ENCODE results near the gene TLR6. TPM values are rescaled to one million over a fixed set of nuclear protein-coding genes. Genes with fewer than 3 reads are reported as not detected.

TLR6 gene
- total and polyA plus RNA-seq, 10 of the 15 experiments (the other 5 are each of a cell fraction or from before 2014, with no cell fraction given) = 1.1 to 49.4 (median 12.5) TPM

DNA sequence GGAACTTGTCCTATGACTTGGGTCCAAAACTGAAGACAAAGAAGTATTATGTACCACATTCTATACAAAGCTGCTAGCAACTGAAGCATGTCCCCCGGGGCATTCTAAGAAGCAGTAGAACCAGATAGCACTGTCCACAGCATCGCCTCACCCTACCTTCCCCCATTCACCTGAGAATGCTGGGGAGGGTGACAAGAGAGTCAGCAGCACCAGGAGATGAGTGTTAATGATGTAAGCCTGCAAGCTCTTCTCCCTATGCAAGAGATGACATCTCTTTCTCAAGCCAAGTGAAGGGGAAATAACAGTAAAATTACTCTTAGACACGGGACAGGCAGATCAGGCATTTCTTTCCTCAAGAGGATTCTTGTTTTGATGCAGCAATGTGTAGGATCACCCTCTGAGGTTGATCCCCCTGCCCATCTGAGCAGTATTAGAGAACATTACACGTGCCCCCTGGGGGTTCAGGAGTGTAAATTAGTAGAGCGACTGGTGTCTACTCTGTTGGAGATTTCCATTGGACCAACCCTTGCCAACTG is 38.1 kb downstream of the TLR6 start (continued):
- TF ChIP-seq, protein P1, sequence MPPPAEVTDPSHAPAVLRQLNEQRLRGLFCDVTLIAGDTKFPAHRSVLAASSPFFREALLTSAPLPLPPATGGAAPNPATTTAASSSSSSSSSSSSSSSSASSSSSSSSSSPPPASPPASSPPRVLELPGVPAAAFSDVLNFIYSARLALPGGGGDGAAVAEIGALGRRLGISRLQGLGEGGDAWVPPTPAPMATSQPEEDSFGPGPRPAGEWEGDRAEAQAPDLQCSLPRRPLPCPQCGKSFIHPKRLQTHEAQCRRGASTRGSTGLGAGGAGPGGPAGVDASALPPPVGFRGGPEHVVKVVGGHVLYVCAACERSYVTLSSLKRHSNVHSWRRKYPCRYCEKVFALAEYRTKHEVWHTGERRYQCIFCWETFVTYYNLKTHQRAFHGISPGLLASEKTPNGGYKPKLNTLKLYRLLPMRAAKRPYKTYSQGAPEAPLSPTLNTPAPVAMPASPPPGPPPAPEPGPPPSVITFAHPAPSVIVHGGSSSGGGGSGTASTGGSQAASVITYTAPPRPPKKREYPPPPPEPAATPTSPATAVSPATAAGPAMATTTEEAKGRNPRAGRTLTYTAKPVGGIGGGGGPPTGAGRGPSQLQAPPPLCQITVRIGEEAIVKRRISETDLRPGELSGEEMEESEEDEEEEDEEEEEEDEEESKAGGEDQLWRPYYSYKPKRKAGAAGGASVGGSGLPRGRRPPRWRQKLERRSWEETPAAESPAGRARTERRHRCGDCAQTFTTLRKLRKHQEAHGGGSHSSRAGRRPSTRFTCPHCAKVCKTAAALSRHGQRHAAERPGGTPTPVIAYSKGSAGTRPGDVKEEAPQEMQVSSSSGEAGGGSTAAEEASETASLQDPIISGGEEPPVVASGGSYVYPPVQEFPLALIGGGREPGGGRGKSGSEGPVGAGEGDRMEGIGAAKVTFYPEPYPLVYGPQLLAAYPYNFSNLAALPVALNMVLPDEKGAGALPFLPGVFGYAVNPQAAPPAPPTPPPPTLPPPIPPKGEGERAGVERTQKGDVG (CRISPR knock-in tag; IDR thresholded peaks at IDR 0.05) = no peak
- no peak for TF ChIP-seq CHD1 (IDR thresholded peaks at IDR 0.05; ENCODE audit: low read depth, low read length)
- TF ChIP-seq, protein P2, sequence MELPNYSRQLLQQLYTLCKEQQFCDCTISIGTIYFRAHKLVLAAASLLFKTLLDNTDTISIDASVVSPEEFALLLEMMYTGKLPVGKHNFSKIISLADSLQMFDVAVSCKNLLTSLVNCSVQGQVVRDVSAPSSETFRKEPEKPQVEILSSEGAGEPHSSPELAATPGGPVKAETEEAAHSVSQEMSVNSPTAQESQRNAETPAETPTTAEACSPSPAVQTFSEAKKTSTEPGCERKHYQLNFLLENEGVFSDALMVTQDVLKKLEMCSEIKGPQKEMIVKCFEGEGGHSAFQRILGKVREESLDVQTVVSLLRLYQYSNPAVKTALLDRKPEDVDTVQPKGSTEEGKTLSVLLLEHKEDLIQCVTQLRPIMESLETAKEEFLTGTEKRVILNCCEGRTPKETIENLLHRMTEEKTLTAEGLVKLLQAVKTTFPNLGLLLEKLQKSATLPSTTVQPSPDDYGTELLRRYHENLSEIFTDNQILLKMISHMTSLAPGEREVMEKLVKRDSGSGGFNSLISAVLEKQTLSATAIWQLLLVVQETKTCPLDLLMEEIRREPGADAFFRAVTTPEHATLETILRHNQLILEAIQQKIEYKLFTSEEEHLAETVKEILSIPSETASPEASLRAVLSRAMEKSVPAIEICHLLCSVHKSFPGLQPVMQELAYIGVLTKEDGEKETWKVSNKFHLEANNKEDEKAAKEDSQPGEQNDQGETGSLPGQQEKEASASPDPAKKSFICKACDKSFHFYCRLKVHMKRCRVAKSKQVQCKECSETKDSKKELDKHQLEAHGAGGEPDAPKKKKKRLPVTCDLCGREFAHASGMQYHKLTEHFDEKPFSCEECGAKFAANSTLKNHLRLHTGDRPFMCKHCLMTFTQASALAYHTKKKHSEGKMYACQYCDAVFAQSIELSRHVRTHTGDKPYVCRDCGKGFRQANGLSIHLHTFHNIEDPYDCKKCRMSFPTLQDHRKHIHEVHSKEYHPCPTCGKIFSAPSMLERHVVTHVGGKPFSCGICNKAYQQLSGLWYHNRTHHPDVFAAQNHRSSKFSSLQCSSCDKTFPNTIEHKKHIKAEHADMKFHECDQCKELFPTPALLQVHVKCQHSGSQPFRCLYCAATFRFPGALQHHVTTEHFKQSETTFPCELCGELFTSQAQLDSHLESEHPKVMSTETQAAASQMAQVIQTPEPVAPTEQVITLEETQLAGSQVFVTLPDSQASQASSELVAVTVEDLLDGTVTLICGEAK (IDR thresholded peaks at IDR 0.05; ENCODE audit: borderline replicate concordance) = no peak
- TF ChIP-seq, protein P3, sequence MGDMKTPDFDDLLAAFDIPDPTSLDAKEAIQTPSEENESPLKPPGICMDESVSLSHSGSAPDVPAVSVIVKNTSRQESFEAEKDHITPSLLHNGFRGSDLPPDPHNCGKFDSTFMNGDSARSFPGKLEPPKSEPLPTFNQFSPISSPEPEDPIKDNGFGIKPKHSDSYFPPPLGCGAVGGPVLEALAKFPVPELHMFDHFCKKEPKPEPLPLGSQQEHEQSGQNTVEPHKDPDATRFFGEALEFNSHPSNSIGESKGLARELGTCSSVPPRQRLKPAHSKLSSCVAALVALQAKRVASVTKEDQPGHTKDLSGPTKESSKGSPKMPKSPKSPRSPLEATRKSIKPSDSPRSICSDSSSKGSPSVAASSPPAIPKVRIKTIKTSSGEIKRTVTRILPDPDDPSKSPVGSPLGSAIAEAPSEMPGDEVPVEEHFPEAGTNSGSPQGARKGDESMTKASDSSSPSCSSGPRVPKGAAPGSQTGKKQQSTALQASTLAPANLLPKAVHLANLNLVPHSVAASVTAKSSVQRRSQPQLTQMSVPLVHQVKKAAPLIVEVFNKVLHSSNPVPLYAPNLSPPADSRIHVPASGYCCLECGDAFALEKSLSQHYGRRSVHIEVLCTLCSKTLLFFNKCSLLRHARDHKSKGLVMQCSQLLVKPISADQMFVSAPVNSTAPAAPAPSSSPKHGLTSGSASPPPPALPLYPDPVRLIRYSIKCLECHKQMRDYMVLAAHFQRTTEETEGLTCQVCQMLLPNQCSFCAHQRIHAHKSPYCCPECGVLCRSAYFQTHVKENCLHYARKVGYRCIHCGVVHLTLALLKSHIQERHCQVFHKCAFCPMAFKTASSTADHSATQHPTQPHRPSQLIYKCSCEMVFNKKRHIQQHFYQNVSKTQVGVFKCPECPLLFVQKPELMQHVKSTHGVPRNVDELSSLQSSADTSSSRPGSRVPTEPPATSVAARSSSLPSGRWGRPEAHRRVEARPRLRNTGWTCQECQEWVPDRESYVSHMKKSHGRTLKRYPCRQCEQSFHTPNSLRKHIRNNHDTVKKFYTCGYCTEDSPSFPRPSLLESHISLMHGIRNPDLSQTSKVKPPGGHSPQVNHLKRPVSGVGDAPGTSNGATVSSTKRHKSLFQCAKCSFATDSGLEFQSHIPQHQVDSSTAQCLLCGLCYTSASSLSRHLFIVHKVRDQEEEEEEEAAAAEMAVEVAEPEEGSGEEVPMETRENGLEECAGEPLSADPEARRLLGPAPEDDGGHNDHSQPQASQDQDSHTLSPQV (IDR thresholded peaks at IDR 0.05) = no peak
- peak; percentile 94 to 96; a peak in 3 of 4 replicates for TF ChIP-seq EP300 (IDR thresholded peaks at IDR 0.05; ENCODE audit: borderline replicate concordance in 1 of 2, control insufficient read depth in 1 of 2, low read depth in 2 of 2, low read length in 2 of 2)
- peak; percentile 62; the same call in 1 of the 3 replicates for TF ChIP-seq POU2F2 (IDR thresholded peaks at IDR 0.05; ENCODE audit: borderline replicate concordance, low read depth, low read length)
- peak; percentile 65 to 82; a peak in 3 of 4 replicates for TF ChIP-seq BHLHE40 (IDR thresholded peaks at IDR 0.05; ENCODE audit: borderline replicate concordance in 1 of 2, low read depth in 2 of 2, low read length in 1 of 2)
- TF ChIP-seq SIX5 (IDR thresholded peaks at IDR 0.05; ENCODE audit: low read depth, low read length, severe bottlenecking) = no peak
- TF ChIP-seq MTA2 (IDR thresholded peaks at IDR 0.05; ENCODE audit: low read depth) = peak; percentile 88
- TF ChIP-seq, protein P4, sequence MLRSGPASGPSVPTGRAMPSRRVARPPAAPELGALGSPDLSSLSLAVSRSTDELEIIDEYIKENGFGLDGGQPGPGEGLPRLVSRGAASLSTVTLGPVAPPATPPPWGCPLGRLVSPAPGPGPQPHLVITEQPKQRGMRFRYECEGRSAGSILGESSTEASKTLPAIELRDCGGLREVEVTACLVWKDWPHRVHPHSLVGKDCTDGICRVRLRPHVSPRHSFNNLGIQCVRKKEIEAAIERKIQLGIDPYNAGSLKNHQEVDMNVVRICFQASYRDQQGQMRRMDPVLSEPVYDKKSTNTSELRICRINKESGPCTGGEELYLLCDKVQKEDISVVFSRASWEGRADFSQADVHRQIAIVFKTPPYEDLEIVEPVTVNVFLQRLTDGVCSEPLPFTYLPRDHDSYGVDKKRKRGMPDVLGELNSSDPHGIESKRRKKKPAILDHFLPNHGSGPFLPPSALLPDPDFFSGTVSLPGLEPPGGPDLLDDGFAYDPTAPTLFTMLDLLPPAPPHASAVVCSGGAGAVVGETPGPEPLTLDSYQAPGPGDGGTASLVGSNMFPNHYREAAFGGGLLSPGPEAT (IDR thresholded peaks at IDR 0.05; ENCODE audit: low read depth) = peak; percentile 81
- 0 out of 2 replicates have a peak, but pooled peaks have one; percentile 37 for TF ChIP-seq RAD51 (IDR thresholded peaks at IDR 0.05)
- TF ChIP-seq, protein P5, sequence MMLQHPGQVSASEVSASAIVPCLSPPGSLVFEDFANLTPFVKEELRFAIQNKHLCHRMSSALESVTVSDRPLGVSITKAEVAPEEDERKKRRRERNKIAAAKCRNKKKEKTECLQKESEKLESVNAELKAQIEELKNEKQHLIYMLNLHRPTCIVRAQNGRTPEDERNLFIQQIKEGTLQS (IDR thresholded peaks at IDR 0.05; ENCODE audit: borderline replicate concordance, extremely low read depth, low read depth, low read length) = no peak
- TF ChIP-seq NR2C2 (IDR thresholded peaks at IDR 0.05; ENCODE audit: borderline replicate concordance, control insufficient read depth, insufficient read length, low read depth) = no peak
- 0 out of 2 replicates have a peak, but pooled peaks have one; percentile 32 for TF ChIP-seq NR2F1 (conservative IDR thresholded peaks at IDR 0.05)
- no peak for TF ChIP-seq RBBP5 (conservative IDR thresholded peaks at IDR 0.05)
